ENCODE data around the gene OR1S1.
"Not testable (repeated sequence)": the region's sequence is repeated elsewhere in the genome, so short reads cannot be mapped to it uniquely, and the experiment has no call there.

The OR1S1 gene

GRCh38 chr11:58212420-58212819, at the start of gene OR1S1:
TSS of gene OR1S1 (plus strand) at chr11:58212720.
- DNase-seq (ENCODE audit: low read depth); H3K4me3 ChIP-seq (ENCODE audit: control insufficient read depth, low read depth, low read length): not testable (repeated sequence)

GRCh38 chr11:58164389-58164788, 48.1 kb upstream of the OR1S1 start:
- no peak for TF ChIP-seq CTCF (IDR thresholded peaks at IDR 0.05; ENCODE audit: control insufficient read depth, insufficient read depth, low read depth, low read length, missing control alignments)
- no peak for DNase-seq (ENCODE audit: low read depth)
- no peak overlapping the region for H3K4me3 ChIP-seq (ENCODE audit: control insufficient read depth, low read depth, low read length)

- no peak for TF ChIP-seq CTCF (IDR thresholded peaks at IDR 0.05; ENCODE audit: control insufficient read depth, insufficient read depth, low read depth, low read length, missing control alignments)
- H3K4me3 ChIP-seq (ENCODE audit: control insufficient read depth, low read depth, low read length), result no peak overlapping the region
- DNase-seq (ENCODE audit: low read depth), result no peak
These were observed 47.5 kb upstream of the OR1S1 start for GRCh38 chr11:58164990-58165389.

- no peak for TF ChIP-seq CTCF (IDR thresholded peaks at IDR 0.05; ENCODE audit: control insufficient read depth, insufficient read depth, low read depth, low read length, missing control alignments)
- H3K4me3 ChIP-seq (ENCODE audit: control insufficient read depth, low read depth, low read length), result no peak overlapping the region
- DNase-seq (ENCODE audit: low read depth), result no peak
These were observed 46.9 kb upstream of the OR1S1 start for GRCh38 chr11:58165504-58166106.

- no peak overlapping the region for H3K4me3 ChIP-seq (ENCODE audit: control insufficient read depth, low read depth, low read length)
- TF ChIP-seq CTCF (IDR thresholded peaks at IDR 0.05; ENCODE audit: control insufficient read depth, insufficient read depth, low read depth, low read length, missing control alignments), result no peak
- DNase-seq (ENCODE audit: low read depth), result no peak
These were observed 35.0 kb upstream of the OR1S1 start for GRCh38 chr11:58177409-58178054.

GRCh38 chr11:58178444-58178843, 34.1 kb upstream of the OR1S1 start:
- DNase-seq (ENCODE audit: low read depth), result no peak
- no peak overlapping the region for H3K4me3 ChIP-seq (ENCODE audit: control insufficient read depth, low read depth, low read length)
- TF ChIP-seq CTCF (IDR thresholded peaks at IDR 0.05; ENCODE audit: control insufficient read depth, insufficient read depth, low read depth, low read length, missing control alignments), result no peak

GRCh38 chr11:58179648-58180047, 32.9 kb upstream of the OR1S1 start:
- no peak for TF ChIP-seq CTCF (IDR thresholded peaks at IDR 0.05; ENCODE audit: control insufficient read depth, insufficient read depth, low read depth, low read length, missing control alignments)
- H3K4me3 ChIP-seq (ENCODE audit: control insufficient read depth, low read depth, low read length), result no peak overlapping the region
- no peak for DNase-seq (ENCODE audit: low read depth)

All from AG09309 (cell line).